HG03558 (cell line): ENCODE data around the gene OCA2.
"Not testable (repeated sequence)": the region's sequence is repeated elsewhere in the genome, so short reads cannot be mapped to it uniquely, and the experiment has no call there.

Source experiments
- ATAC-seq: cut with Tn5 transposase; IDR thresholded peaks from one replicate; pipeline ENCODE4 v1.9.1; 2021; ENCODE audit warnings: moderate number of reproducible peaks; ENCODE audit not compliant: unreplicated experiment; ENCODE audit errors: extremely low read depth

Gene OCA2

GRCh38 chr15:27970661-27971392 is 128.3 kb downstream of the OCA2 start:
- no peak for ATAC-seq

- ATAC-seq = no peak
Measured at GRCh38 chr15:27967541-27967940, 131.6 kb downstream of the OCA2 start.

GRCh38 chr15:27965546-27965945 is 133.6 kb downstream of the OCA2 start:
- no peak for ATAC-seq

- ATAC-seq = no peak
Measured at GRCh38 chr15:27961801-27962200, 137.3 kb downstream of the OCA2 start.

- no peak for ATAC-seq
Measured at GRCh38 chr15:27958911-27959578, 140.1 kb downstream of the OCA2 start.

GRCh38 chr15:27956285-27956684 is 142.8 kb downstream of the OCA2 start:
- no peak for ATAC-seq

- no peak for ATAC-seq
Measured at GRCh38 chr15:27955087-27955486, 144.0 kb downstream of the OCA2 start.

- ATAC-seq = not testable (repeated sequence)
Measured at GRCh38 chr15:27952593-27952992, 146.5 kb downstream of the OCA2 start.

- ATAC-seq = no peak
Measured at GRCh38 chr15:27951191-27951890, 147.8 kb downstream of the OCA2 start.

- ATAC-seq = no peak
Measured at GRCh38 chr15:27949089-27949488, 150.0 kb downstream of the OCA2 start.

- ATAC-seq = no peak
Measured at GRCh38 chr15:27939246-27939645, 159.9 kb downstream of the OCA2 start.

GRCh38 chr15:27937851-27938250 is 161.3 kb downstream of the OCA2 start:
- ATAC-seq = no peak

GRCh38 chr15:27936164-27936563 is 163.0 kb downstream of the OCA2 start:
- ATAC-seq = no peak

GRCh38 chr15:27935328-27935727 is 163.8 kb downstream of the OCA2 start:
- ATAC-seq = no peak

- no peak for ATAC-seq
Measured at GRCh38 chr15:27934782-27935181, 164.3 kb downstream of the OCA2 start.

- ATAC-seq = no peak
Measured at GRCh38 chr15:27933562-27933961, 165.6 kb downstream of the OCA2 start.

GRCh38 chr15:27932600-27932999 is 166.5 kb downstream of the OCA2 start:
- ATAC-seq = no peak

- no peak for ATAC-seq
Measured at GRCh38 chr15:27928386-27928785, 170.7 kb downstream of the OCA2 start.

- no peak for ATAC-seq
Measured at GRCh38 chr15:27912283-27912682, 186.8 kb downstream of the OCA2 start.

GRCh38 chr15:27906802-27907201 is 192.3 kb downstream of the OCA2 start:
- ATAC-seq = no peak

GRCh38 chr15:27903405-27903804 is 195.7 kb downstream of the OCA2 start:
- ATAC-seq = no peak
